Measurements from ENCODE around the gene SCN2B.

DNA sequence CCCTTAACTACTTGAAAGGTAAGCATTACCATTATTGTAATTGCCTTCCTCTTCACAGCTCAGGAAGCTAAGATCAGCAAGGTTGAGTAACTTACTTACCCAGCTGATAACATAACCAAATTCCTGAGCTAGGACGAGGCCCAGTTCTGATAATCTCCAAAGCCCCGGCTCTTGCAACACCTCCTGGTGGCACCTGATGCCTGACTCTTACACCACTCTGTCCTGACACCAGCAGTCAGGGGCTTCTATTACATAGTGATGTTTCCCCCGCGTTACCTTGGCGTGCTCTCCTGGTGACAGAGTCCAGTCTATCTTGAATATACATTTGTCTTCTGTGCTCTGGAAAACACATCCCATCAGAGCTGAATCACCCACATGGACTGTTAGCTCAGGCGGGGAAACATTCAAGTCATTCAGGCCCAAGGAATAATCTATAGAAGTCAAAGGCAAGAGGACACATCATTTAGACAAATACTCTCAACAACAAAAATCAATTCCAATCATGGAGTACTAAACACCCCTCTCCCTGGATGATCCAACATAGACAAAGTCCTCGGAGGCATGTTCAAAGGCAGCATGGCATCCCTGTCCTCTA, 35.8 kb upstream of the SCN2B start:
- TF ChIP-seq CTCF (conservative IDR thresholded peaks at IDR 0.05; ENCODE audit: low read depth, low read length) (no peak), EZH2 (IDR thresholded peaks at IDR 0.05; ENCODE audit: borderline replicate concordance, low read depth, low read length, poor library complexity, severe bottlenecking) (no peak)

All from A673 (cell line).